H9 (cell line): ENCODE measurements around the gene IL9. TPM values are rescaled to one million over a fixed set of nuclear protein-coding genes. Genes with fewer than 3 reads are reported as not detected.

ENCODE experiments used
- DNase-seq: peaks from one replicate; pipeline ENCODE4 v3.0.0-alpha.2; 2017
- H2AFZ ChIP-seq: one replicate; pipeline ENCODE4 v1.6.1; 2013; ENCODE audit warnings: mild to moderate bottlenecking, low read length, control low read depth, moderate library complexity
- H2AK5ac ChIP-seq: 2 replicates; pipeline ENCODE4 v1.6.1; 2013; ENCODE audit warnings: low read length, control low read depth, mixed read lengths; ENCODE audit not compliant: insufficient read length
- H2BK120ac ChIP-seq: one replicate; pipeline ENCODE4 v1.6.1; 2013; ENCODE audit warnings: low read depth, mild to moderate bottlenecking, low read length, control low read depth, inconsistent platforms; ENCODE audit not compliant: poor library complexity, severe bottlenecking
- H2BK12ac ChIP-seq: 2 replicates; pipeline ENCODE4 v1.6.1; 2013; ENCODE audit warnings: low read length, control low read depth, mixed read lengths, low read depth; ENCODE audit not compliant: insufficient read length
- H2BK15ac ChIP-seq: 2 replicates; pipeline ENCODE4 v1.6.1; 2013; ENCODE audit warnings: low read depth, low read length, control low read depth
- H2BK20ac ChIP-seq: one replicate; pipeline ENCODE4 v1.6.1; 2013; ENCODE audit warnings: low read depth, mild to moderate bottlenecking, low read length, control low read depth, inconsistent platforms; ENCODE audit not compliant: poor library complexity, severe bottlenecking
- H2BK5ac ChIP-seq: 2 replicates; pipeline ENCODE4 v1.6.1; 2013; ENCODE audit warnings: low read length, control low read depth, mixed read lengths; ENCODE audit not compliant: insufficient read length
- H3K14ac ChIP-seq: 2 replicates; pipeline ENCODE4 v1.6.1; 2013; ENCODE audit warnings: low read length, control low read depth; ENCODE audit not compliant: insufficient read depth
- H3K18ac ChIP-seq: 2 replicates; pipeline ENCODE4 v1.6.1; 2013; ENCODE audit warnings: low read depth, mild to moderate bottlenecking, mixed read lengths, low read length, control low read depth; ENCODE audit not compliant: insufficient read length
- H3K23ac ChIP-seq: 2 replicates; pipeline ENCODE4 v1.6.1; 2013; ENCODE audit warnings: low read length, control low read depth, mixed read lengths, low read depth; ENCODE audit not compliant: insufficient read length
- H3K23me2 ChIP-seq: 2 replicates; pipeline ENCODE4 v1.6.1; 2013; ENCODE audit warnings: low read depth, mild to moderate bottlenecking, mixed read lengths, low read length, control low read depth; ENCODE audit not compliant: insufficient read length, poor library complexity, severe bottlenecking
- H3K27ac ChIP-seq: 2 replicates; pipeline ENCODE4 v1.5.1; 2013; ENCODE audit warnings: low read length, control low read depth, mixed read lengths, low read depth; ENCODE audit not compliant: insufficient read length
- H3K27me3 ChIP-seq: 2 replicates; pipeline ENCODE4 v1.6.1; 2013; ENCODE audit warnings: low read length, control low read depth, inconsistent platforms; ENCODE audit not compliant: insufficient read depth
- H3K4ac ChIP-seq: 2 replicates; pipeline ENCODE4 v1.6.1; 2013; ENCODE audit warnings: low read depth, mild to moderate bottlenecking, control low read depth, inconsistent platforms, low read length, moderate library complexity
- H3K4me1 ChIP-seq: 2 replicates; pipeline ENCODE4 v1.6.1; 2013; ENCODE audit warnings: low read length, control low read depth, inconsistent platforms; ENCODE audit not compliant: insufficient read depth
- H3K4me2 ChIP-seq: 2 replicates; pipeline ENCODE4 v1.6.1; 2013; ENCODE audit warnings: low read length, control low read depth, mixed read lengths; ENCODE audit not compliant: insufficient read length, insufficient read depth
- H3K56ac ChIP-seq: 2 replicates; pipeline ENCODE4 v1.6.1; 2013; ENCODE audit warnings: low read depth, mild to moderate bottlenecking, mixed read lengths, low read length, control low read depth; ENCODE audit not compliant: insufficient read length
- H3K79me1 ChIP-seq: 2 replicates; pipeline ENCODE4 v1.6.1; 2013; ENCODE audit warnings: low read depth, mild to moderate bottlenecking, moderate library complexity, low read length, control low read depth, inconsistent platforms; ENCODE audit not compliant: insufficient read depth, poor library complexity, severe bottlenecking
- H3K79me2 ChIP-seq: 2 replicates; pipeline ENCODE4 v1.6.1; 2013; ENCODE audit warnings: low read length, control low read depth, inconsistent platforms; ENCODE audit not compliant: insufficient read depth
- H3K9ac ChIP-seq: 2 replicates; pipeline ENCODE4 v1.6.1; 2013; ENCODE audit warnings: low read length, control low read depth, mixed read lengths; ENCODE audit not compliant: insufficient read length; ENCODE audit errors: extremely low read depth
- H3K9me3 ChIP-seq: one replicate; pipeline ENCODE4 v1.6.1; 2013; ENCODE audit warnings: low read depth, low read length, inconsistent platforms; ENCODE audit not compliant: control insufficient read depth
- H3T11ph ChIP-seq: one replicate; pipeline ENCODE4 v1.6.1; 2013; ENCODE audit warnings: mild to moderate bottlenecking, low read length, control low read depth, inconsistent platforms
- H4K20me1 ChIP-seq: one replicate; pipeline ENCODE4 v1.6.1; 2013; ENCODE audit not compliant: control insufficient read depth, insufficient read length, insufficient read depth
- H4K5ac ChIP-seq: 2 replicates; pipeline ENCODE4 v1.6.1; 2013; ENCODE audit warnings: low read depth, mild to moderate bottlenecking, mixed read lengths, low read length, control low read depth; ENCODE audit not compliant: insufficient read length
- H4K8ac ChIP-seq: replicated peaks from 2 replicates; pipeline ENCODE4 v1.6.1; 2013; ENCODE audit warnings: low read length, control low read depth, mixed read lengths, low read depth; ENCODE audit not compliant: insufficient read length
- H4K91ac ChIP-seq: 2 replicates; pipeline ENCODE4 v1.6.1; 2013; ENCODE audit warnings: low read depth, mild to moderate bottlenecking, moderate library complexity, mixed read lengths, low read length, control low read depth; ENCODE audit not compliant: insufficient read length
- H3K27ac Mint-ChIP-seq, 3 experiments: 2 replicates in 2 of 3; 3 replicates in 1 of 3; pipeline ENCODE4 v1.8.0; 2020 to 2021; ENCODE audit warnings: mixed read lengths in 3 of 3, mild to moderate bottlenecking in 1 of 3, moderate library complexity in 1 of 3
- H3K27me3 Mint-ChIP-seq: 2 replicates; pipeline ENCODE4 v1.8.0; 2021; ENCODE audit warnings: low read depth, mild to moderate bottlenecking, moderate library complexity, mixed read lengths
- H3K36me3 Mint-ChIP-seq, 3 experiments: 2 replicates in 2 of 3; 3 replicates in 1 of 3; pipeline ENCODE4 v1.8.0; 2020 to 2021; ENCODE audit warnings: low read depth in 3 of 3, mixed read lengths in 3 of 3; ENCODE audit not compliant: insufficient read depth in 1 of 3
- H3K4me1 Mint-ChIP-seq, 2 experiments: 2 replicates each; pipeline ENCODE4 v1.8.0; 2020; ENCODE audit warnings: mixed read lengths in 2 of 2
- H3K4me3 Mint-ChIP-seq, 2 experiments: 2 replicates in 1 of 2; 3 replicates in 1 of 2; pipeline ENCODE4 v1.8.0; 2020 to 2021; ENCODE audit warnings: mild to moderate bottlenecking in 2 of 2, mixed read lengths in 2 of 2, moderate library complexity in 1 of 2
- H3K9me3 Mint-ChIP-seq, 2 experiments: 2 replicates in 1 of 2; 3 replicates in 1 of 2; pipeline ENCODE4 v1.8.0; 2020; ENCODE audit warnings: mild to moderate bottlenecking in 2 of 2, mixed read lengths in 2 of 2, moderate library complexity in 1 of 2
- WGBS: extraction: QIAGEN DNeasy Blood & Tissue Kit; methylation state at CpG from one replicate; pipeline ENCODE4 v1.1.7; 2013; ENCODE audit warnings: missing lambda C conversion rate, low lambda C conversion rate, mixed read lengths; ENCODE audit not compliant: insufficient read length; ENCODE audit errors: extremely low coverage; 5-methylcytosine and 5-hydroxymethylcytosine counted together
- total RNA-seq: library from RNA; stranded (reverse); gene quantifications from 2 replicates; pipeline ENCODE4 v1.2.1, GENCODE V29; 2021
- TF ChIP-seq, protein P1 (sequence below): fragments of 200-600 bp; sonication (generic); conservative IDR thresholded peaks from 3 replicates; pipeline ENCODE4 v1.8.0; 2021; ENCODE audit warnings: antibody characterized with exemption, mild to moderate bottlenecking

The IL9 gene
- total RNA-seq, 1 experiment from 2014 or later: not detected

DNA sequence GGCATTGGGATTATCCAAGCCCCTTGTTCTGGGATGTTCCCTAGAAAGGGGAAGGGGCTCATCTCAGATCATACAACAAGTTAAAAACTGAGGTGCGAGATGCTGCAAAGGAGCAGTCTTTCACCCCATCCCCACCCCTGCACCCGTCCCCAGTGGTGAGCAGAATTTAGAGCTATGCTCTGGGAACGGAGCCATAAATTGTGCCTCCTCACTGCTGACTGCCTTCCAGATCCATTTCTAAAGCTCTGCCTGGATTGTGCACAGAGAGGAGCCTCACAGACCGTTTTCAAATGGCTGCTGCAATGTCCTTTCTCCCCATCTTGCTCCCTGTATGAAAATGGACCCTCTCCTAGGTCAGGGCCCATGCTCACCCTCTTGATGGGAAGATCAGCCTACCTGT lies 52.9 kb downstream of the IL9 start:
- Histone ChIP-seq H2AFZ (no peak overlapping the region), H3K27ac (no peak overlapping the region), H3K23ac (no peak overlapping the region), H3K56ac (no peak overlapping the region), H3K79me1 (no peaks in the 10 kb centered on the region), H3K4me2 (no peak overlapping the region), H2BK12ac (no peak overlapping the region), H3K27me3 (no peaks in the 10 kb centered on the region), H2AK5ac (no peak overlapping the region), H3K23me2 (no peaks in the 10 kb centered on the region), H4K5ac (no peak overlapping the region), H3K14ac (no peak overlapping the region), H2BK20ac (no peak overlapping the region), H3K79me2 (no peaks in the 10 kb centered on the region), H2BK120ac (no peak overlapping the region), H2BK15ac (no peak overlapping the region), H3K18ac (no peak overlapping the region), H4K20me1 (no peaks in the 10 kb centered on the region), H3K4me1 (no peaks in the 10 kb centered on the region), H3K4ac (no peak overlapping the region), H3K9me3 (no peaks in the 10 kb centered on the region), H4K8ac (no peak overlapping the region), H4K91ac (no peak overlapping the region), H2BK5ac (no peak overlapping the region), H3T11ph (no peak overlapping the region), H3K9ac (no peak overlapping the region)
- peaks cover 22% of the 10 kb centered on the region in 2 experiments for H3K9me3 Mint-ChIP-seq
- no peak for DNase-seq
- H3K4me1 Mint-ChIP-seq: no peaks in the 10 kb centered on the region
- no peak overlapping the region for H3K4me3 Mint-ChIP-seq
- peaks cover 41% of the 10 kb centered on the region for H3K27me3 Mint-ChIP-seq
- WGBS: no CpG with 5 or more reads among the region's 4 CpGs
- TF ChIP-seq, protein P1, sequence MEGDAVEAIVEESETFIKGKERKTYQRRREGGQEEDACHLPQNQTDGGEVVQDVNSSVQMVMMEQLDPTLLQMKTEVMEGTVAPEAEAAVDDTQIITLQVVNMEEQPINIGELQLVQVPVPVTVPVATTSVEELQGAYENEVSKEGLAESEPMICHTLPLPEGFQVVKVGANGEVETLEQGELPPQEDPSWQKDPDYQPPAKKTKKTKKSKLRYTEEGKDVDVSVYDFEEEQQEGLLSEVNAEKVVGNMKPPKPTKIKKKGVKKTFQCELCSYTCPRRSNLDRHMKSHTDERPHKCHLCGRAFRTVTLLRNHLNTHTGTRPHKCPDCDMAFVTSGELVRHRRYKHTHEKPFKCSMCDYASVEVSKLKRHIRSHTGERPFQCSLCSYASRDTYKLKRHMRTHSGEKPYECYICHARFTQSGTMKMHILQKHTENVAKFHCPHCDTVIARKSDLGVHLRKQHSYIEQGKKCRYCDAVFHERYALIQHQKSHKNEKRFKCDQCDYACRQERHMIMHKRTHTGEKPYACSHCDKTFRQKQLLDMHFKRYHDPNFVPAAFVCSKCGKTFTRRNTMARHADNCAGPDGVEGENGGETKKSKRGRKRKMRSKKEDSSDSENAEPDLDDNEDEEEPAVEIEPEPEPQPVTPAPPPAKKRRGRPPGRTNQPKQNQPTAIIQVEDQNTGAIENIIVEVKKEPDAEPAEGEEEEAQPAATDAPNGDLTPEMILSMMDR: no peak
- peaks cover 5 to 14% (median 11%) of the 10 kb centered on the region in 3 experiments for H3K36me3 Mint-ChIP-seq
- no peak overlapping the region for H3K27ac Mint-ChIP-seq

Other genes starting within 250 kb of the IL9 start
- 0.46 and 0.66 TPM in 2 replicates for gene SLC25A48, start 61.2 kb downstream of the IL9 start, total RNA-seq
- not detected in 2 replicates for gene LECT2, start 59.1 kb upstream of the IL9 start, total RNA-seq
- 3.2 and 4.7 TPM in 2 replicates for gene TGFBI, start 133.1 kb upstream of the IL9 start, total RNA-seq
- gene SMAD5, start 237.0 kb upstream of the IL9 start, total RNA-seq: 58.3 and 69.3 TPM in 2 replicates